ENCODE measurements around the gene POU2F3. TPM values are rescaled to one million over a fixed set of nuclear protein-coding genes. Genes with fewer than 3 reads are reported as not detected.

The POU2F3 gene
- total and polyA plus RNA-seq, 2 of the 8 experiments (the other 6 are each of a cell fraction or from before 2014, with no cell fraction given), result 1.0 to 2.1 TPM

- H3K79me1 ChIP-seq (ENCODE audit: low read depth, low read length), result no peaks in the 10 kb centered on the region
- 0 out of 2 replicates have a peak overlapping the region, but pooled peaks have one; percentile 80 for H2AFZ ChIP-seq (ENCODE audit: low read length)
- no peak overlapping the region for H3K9ac ChIP-seq (replicated peaks in 1 of 4; ENCODE audit: extremely low read depth in 1 of 4, low read depth in 3 of 4, low read length in 3 of 4)
- TF ChIP-seq EGR1 (IDR thresholded peaks at IDR 0.05; ENCODE audit: borderline replicate concordance, low read depth, low read length) (no peak), BACH1 (IDR thresholded peaks at IDR 0.05; ENCODE audit: low read length) (peak; percentile 28; the same call in 1 of the 2 replicates), RAD21 (IDR thresholded peaks at IDR 0.05 in 1 of 2, conservative IDR thresholded peaks at IDR 0.05 in 1 of 2; ENCODE audit: low read depth in 2 of 2, low read length in 2 of 2) (peak; percentile 8 to 27; a peak in 3 of 4 replicates), MAX (IDR thresholded peaks at IDR 0.05) (peak; percentile 44; the same call in 1 of the 2 replicates), EZH2 (IDR thresholded peaks at IDR 0.05; ENCODE audit: low read depth, low read length, severe bottlenecking) (no peak), SRF (IDR thresholded peaks at IDR 0.05; ENCODE audit: low read depth, low read length) (no peak), CREB1 (IDR thresholded peaks at IDR 0.05) (0 out of 2 replicates have a peak, but pooled peaks have one; percentile 45), RBBP5 (IDR thresholded peaks at IDR 0.05; ENCODE audit: borderline replicate concordance, low read depth, low read length) (no peak), SAP30 (IDR thresholded peaks at IDR 0.05; ENCODE audit: insufficient read depth, insufficient replicate concordance, low read length) (no peak), NANOG (IDR thresholded peaks at IDR 0.05; ENCODE audit: insufficient read depth, low read depth, low read length, poor library complexity, severe bottlenecking) (no peak)
These were observed 66.7 kb downstream of the POU2F3 start for GRCh38 chr11:120306519-120307242.

More at GRCh38 chr11:120306519-120307242, 66.7 kb downstream of the POU2F3 start:
- H2BK12ac ChIP-seq (ENCODE audit: low read depth, low read length), result peak overlapping the region; percentile 11; the same call in 1 of the 2 replicates
- H2AK5ac ChIP-seq (ENCODE audit: low read depth, low read length), result 0 out of 2 replicates have a peak overlapping the region, but pooled peaks have one; percentile 43
- no peaks in the 10 kb centered on the region for H4K20me1 ChIP-seq (replicated peaks in 1 of 2; ENCODE audit: control insufficient read depth in 1 of 2, insufficient read depth in 2 of 2, low read length in 2 of 2)
- no peaks in the 10 kb centered on the region for H3K36me3 ChIP-seq (ENCODE audit: control insufficient read depth in 2 of 4, insufficient read depth in 4 of 4, low read length in 3 of 4)
- DNase-seq (ENCODE audit: low read depth in 1 of 2, low spot score in 2 of 2) (peak in 1 of 2 experiments; percentile 70), FAIRE-seq (peak; percentile 57)
- no peaks in the 10 kb centered on the region for H3K79me2 ChIP-seq (ENCODE audit: control insufficient read depth in 1 of 2, insufficient read depth in 2 of 2, low read length in 2 of 2)
- 49% methylated on average over 11 of the region's 11 CpGs; no CpG with 5 or more reads in 1 of the 2 experiments for WGBS, 2 experiments (ENCODE audit: extremely low coverage in 1 of 2, insufficient coverage in 1 of 2, insufficient read length in 1 of 2, insufficient replicate concordance in 2 of 2, low coverage in 1 of 2, low lambda C conversion rate in 2 of 2, missing lambda C conversion rate in 1 of 2)
- H3K27me3 ChIP-seq (replicated peaks in 1 of 4; ENCODE audit: control insufficient read depth in 3 of 4, extremely low read depth in 1 of 4, insufficient read depth in 3 of 4, low read length in 3 of 4), result peaks cover 0 to 7% (median 0%) of the 10 kb centered on the region in 4 experiments; a peak in 2 of 7 replicates
- H3K9me3 ChIP-seq (ENCODE audit: insufficient read depth in 2 of 2, low read depth in 1 of 2, low read length in 1 of 2), result no peaks in the 10 kb centered on the region
- H3K23me2 ChIP-seq (ENCODE audit: low read depth, low read length), result no peaks in the 10 kb centered on the region
- H4K8ac ChIP-seq (ENCODE audit: extremely low read depth, insufficient read depth, low read length), result no peak overlapping the region
- peaks cover 0 to 12% (median 5%) of the 10 kb centered on the region in 4 experiments; a peak in 5 of 7 replicates for H3K4me1 ChIP-seq (replicated peaks in 1 of 4; ENCODE audit: control insufficient read depth in 3 of 4, insufficient read depth in 4 of 4, low read length in 3 of 4)
- H3K27ac ChIP-seq (ENCODE audit: low read depth, low read length), result no peak overlapping the region
- no peak overlapping the region for H3K4ac ChIP-seq (replicated peaks; ENCODE audit: insufficient read length, low read depth, low read length)
- POLR2A ChIA-PET (ENCODE audit: partially characterized antibody), result interaction anchor here (8.8 kb wide), 1 partner anchor 70 kb away, joined by 69 read pairs; no protein-coding TSS in a partner anchor
- H3K23ac ChIP-seq (ENCODE audit: insufficient read length), result no peak overlapping the region
- H2BK120ac ChIP-seq (replicated peaks; ENCODE audit: low read depth, low read length), result no peak overlapping the region
- no peak overlapping the region for H2BK20ac ChIP-seq (ENCODE audit: low read length)
- no peak overlapping the region for H3K56ac ChIP-seq (replicated peaks; ENCODE audit: insufficient read length, low read depth, low read length)
- H2BK15ac ChIP-seq (ENCODE audit: low read length), result peak overlapping the region; percentile 83; the same call in 1 of the 2 replicates
- H3K4me2 ChIP-seq (ENCODE audit: insufficient read depth in 1 of 2, low read depth in 2 of 2, low read length in 2 of 2), result no peak overlapping the region; a peak in 1 of 4 replicates
- CTCF ChIA-PET (ENCODE audit: partially characterized antibody), result interaction anchor here (0.8 to 31.5 kb wide), 8 partner anchors 10 to 135 kb away, joined by 3 to 1412 read pairs (median 3); partner anchors contain the start of gene POU2F3
- H3K4me3 ChIP-seq (ENCODE audit: extremely low read depth in 1 of 4, insufficient read depth in 2 of 4, low read depth in 3 of 4, low read length in 4 of 4), result no peak overlapping the region
- no peak overlapping the region for H4K91ac ChIP-seq (replicated peaks; ENCODE audit: insufficient read length, low read length)
- peak overlapping the region; percentile 56 for H3K18ac ChIP-seq (ENCODE audit: extremely low read depth, low read length)
- no peak overlapping the region for H3K14ac ChIP-seq (ENCODE audit: insufficient read length)
- no peak overlapping the region for H2BK5ac ChIP-seq (ENCODE audit: low read depth, low read length)
- H4K5ac ChIP-seq (ENCODE audit: insufficient read length, low read depth, low read length), result no peak overlapping the region
